H1 (cell line): ENCODE data around the gene PDE6B. TPM values are rescaled to one million over a fixed set of nuclear protein-coding genes. Genes with fewer than 3 reads are reported as not detected.

Experiments
- BCL11A ChIP-seq, 2 experiments: IDR thresholded peaks; one replicate each; pipeline ENCODE4 v1.6.1; 2011; ENCODE audit warnings: low read depth in 2 of 2, low read length in 2 of 2, mild to moderate bottlenecking in 2 of 2
- JUN ChIP-seq: IDR thresholded peaks from 2 replicates; pipeline ENCODE4 v1.6.1; 2011; ENCODE audit warnings: low read depth, mild to moderate bottlenecking, improper control_type of control experiment, low read length
- POU5F1 ChIP-seq: IDR thresholded peaks from 2 replicates; pipeline ENCODE4 v1.6.1; 2011; ENCODE audit warnings: low read depth, mild to moderate bottlenecking, low read length, moderate library complexity
- polyA plus RNA-seq, 7 experiments: library from polyadenylated mRNA; depleted of rRNA in 3 of 7; stranded (reverse) in 5 of 7; unstranded in 2 of 7; fragments of >200 nt in 5 of 7; fragments of 200-250 nt in 2 of 7; gene quantifications; 1 replicate in 5 of 7; 2 replicates in 1 of 7; 4 replicates in 1 of 7; pipeline versions ENCODE4 v1.2.1 to v1.2.3, GENCODE V29; 2011 to 2013; ENCODE audit warnings: missing spikeins in 2 of 7, mixed read lengths in 2 of 7
- total RNA-seq: library from RNA; stranded (reverse); fragmentation: NEBNext Ultra II Directional; extraction: Animal tissue kit (Norgen Biotek cat#: 25700); gene quantifications from 2 replicates; pipeline ENCODE4 v1.2.1, GENCODE V29; 2021

The PDE6B gene
- total and polyA plus RNA-seq, 2 of the 8 experiments (the other 6 are each of a cell fraction or from before 2014, with no cell fraction given): 4.1 to 8.4 TPM

GRCh38 chr4:710116-710515 lies 84.7 kb downstream of the PDE6B start (continued):
- no peak for TF ChIP-seq JUN
- no peak for TF ChIP-seq BCL11A (IDR thresholded peaks at IDR 0.05; ENCODE audit: low read depth in 2 of 2, low read length in 2 of 2)
- no peak for TF ChIP-seq POU5F1
